Osteocyte (in vitro differentiated cells): Measurements from ENCODE around the gene ANKRD33. TPM values are rescaled to one million over a fixed set of nuclear protein-coding genes. Genes with fewer than 3 reads are reported as not detected.

ENCODE experiments used
- DNase-seq: peaks from one replicate; pipeline ENCODE4 v3.0.0; 2021; ENCODE audit warnings: mixed read lengths; ENCODE audit not compliant: unreplicated experiment; ENCODE audit errors: extremely low spot score
- H3K27ac Mint-ChIP-seq: one replicate; pipeline ENCODE4 v1.8.0; 2021; ENCODE audit warnings: mild to moderate bottlenecking, mixed read lengths; ENCODE audit not compliant: unreplicated experiment
- H3K27me3 Mint-ChIP-seq: one replicate; pipeline ENCODE4 v1.8.0; 2021; ENCODE audit warnings: mixed read lengths; ENCODE audit not compliant: unreplicated experiment
- H3K36me3 Mint-ChIP-seq: one replicate; pipeline ENCODE4 v1.8.0; 2021; ENCODE audit warnings: mixed read lengths; ENCODE audit not compliant: unreplicated experiment
- H3K4me1 Mint-ChIP-seq: one replicate; pipeline ENCODE4 v1.8.0; 2021; ENCODE audit warnings: mixed read lengths; ENCODE audit not compliant: unreplicated experiment
- H3K4me3 Mint-ChIP-seq: one replicate; pipeline ENCODE4 v1.8.0; 2021; ENCODE audit warnings: mild to moderate bottlenecking, moderate library complexity, mixed read lengths; ENCODE audit not compliant: unreplicated experiment
- H3K9me3 Mint-ChIP-seq: one replicate; pipeline ENCODE4 v1.8.0; 2021; ENCODE audit warnings: mixed read lengths; ENCODE audit not compliant: unreplicated experiment
- CTCF ChIP-seq: fragments of 200-600 bp; sonication (generic); IDR thresholded peaks from 2 replicates; pipeline ENCODE4 v1.5.0; 2021; ENCODE audit warnings: antibody characterized with exemption, mild to moderate bottlenecking, moderate library complexity
- long read RNA-seq: library from polyadenylated mRNA; unstranded; transcript quantifications from one replicate; pipeline ENCODE4 v2.0.0, GENCODE V29; 2021
- total RNA-seq: library from RNA; stranded (reverse); gene quantifications from 2 replicates; pipeline ENCODE4 v1.2.1, GENCODE V29; 2021

ANKRD33 gene, protein sequence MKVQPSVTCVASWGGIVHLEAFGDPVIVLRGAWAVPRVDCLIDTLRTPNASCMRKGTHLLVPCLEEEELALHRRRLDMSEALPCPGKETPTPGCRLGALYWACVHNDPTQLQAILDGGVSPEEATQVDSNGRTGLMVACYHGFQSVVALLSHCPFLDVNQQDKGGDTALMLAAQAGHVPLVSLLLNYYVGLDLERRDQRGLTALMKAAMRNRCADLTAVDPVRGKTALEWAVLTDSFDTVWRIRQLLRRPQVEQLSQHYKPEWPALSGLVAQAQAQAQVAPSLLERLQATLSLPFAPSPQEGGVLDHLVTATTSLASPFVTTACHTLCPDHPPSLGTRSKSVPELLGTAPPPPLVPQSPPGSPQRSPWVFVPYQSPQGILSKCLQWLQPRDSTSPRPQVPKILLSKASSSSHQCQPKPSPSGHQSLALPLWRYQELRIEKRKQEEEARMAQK
- total RNA-seq = not detected in 2 replicates
- long read RNA-seq = 0 reads

GRCh38 chr12:51887476-51888315, at the start of gene ANKRD33:
ANKRD33 (plus strand) TSS chr12:51888103; CDS start chr12:51888187, 84 bp downstream.
- no peak for DNase-seq

DNA sequence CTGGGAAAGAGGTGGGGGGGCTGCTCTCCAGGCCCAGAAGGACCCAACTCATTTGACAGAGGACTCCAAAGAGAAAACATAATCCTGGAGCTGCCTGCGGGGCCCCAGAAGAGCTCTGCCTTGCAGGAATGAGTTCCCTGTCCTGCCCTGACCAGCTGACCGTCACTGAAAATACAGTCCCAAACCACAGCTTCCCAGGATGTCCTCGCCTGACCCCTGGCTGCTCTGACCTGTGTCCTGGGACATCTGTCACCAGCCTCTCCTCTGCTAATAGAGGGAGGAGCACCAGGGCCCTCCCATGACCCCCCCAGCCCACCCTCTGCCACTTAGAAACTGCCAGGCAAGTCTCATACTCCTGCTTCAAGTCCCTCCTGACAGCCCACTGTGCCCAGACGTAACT, 49.1 kb upstream of the ANKRD33 start:
- DNase-seq = no peak
- Mint-ChIP-seq H3K4me3 (no peak overlapping the region), H3K9me3 (no peaks in the 10 kb centered on the region), H3K4me1 (no peaks in the 10 kb centered on the region), H3K27me3 (peaks cover 69% of the 10 kb centered on the region), H3K27ac (no peak overlapping the region), H3K36me3 (no peaks in the 10 kb centered on the region)
- TF ChIP-seq CTCF = no peak

More at GRCh38 chr12:51887476-51888315, at the start of gene ANKRD33:
- H3K27me3 Mint-ChIP-seq = no peaks in the 10 kb centered on the region
- H3K4me3 Mint-ChIP-seq = no peak within 1 kb of the TSS
- TF ChIP-seq CTCF = no peak
- no peaks in the 10 kb centered on the region for H3K36me3 Mint-ChIP-seq
- H3K27ac Mint-ChIP-seq = no peak within 1 kb of the TSS
- H3K9me3 Mint-ChIP-seq = no peaks in the 10 kb centered on the region
- peaks cover 8% of the 10 kb centered on the region for H3K4me1 Mint-ChIP-seq

GRCh38 chr12:51839310-51839947, 48.5 kb upstream of the ANKRD33 start:
- Mint-ChIP-seq H3K27me3 (peaks cover 71% of the 10 kb centered on the region), H3K4me3 (no peak overlapping the region), H3K36me3 (no peaks in the 10 kb centered on the region), H3K27ac (no peak overlapping the region), H3K9me3 (no peaks in the 10 kb centered on the region), H3K4me1 (no peaks in the 10 kb centered on the region)
- no peak for TF ChIP-seq CTCF
- DNase-seq = no peak

DNA sequence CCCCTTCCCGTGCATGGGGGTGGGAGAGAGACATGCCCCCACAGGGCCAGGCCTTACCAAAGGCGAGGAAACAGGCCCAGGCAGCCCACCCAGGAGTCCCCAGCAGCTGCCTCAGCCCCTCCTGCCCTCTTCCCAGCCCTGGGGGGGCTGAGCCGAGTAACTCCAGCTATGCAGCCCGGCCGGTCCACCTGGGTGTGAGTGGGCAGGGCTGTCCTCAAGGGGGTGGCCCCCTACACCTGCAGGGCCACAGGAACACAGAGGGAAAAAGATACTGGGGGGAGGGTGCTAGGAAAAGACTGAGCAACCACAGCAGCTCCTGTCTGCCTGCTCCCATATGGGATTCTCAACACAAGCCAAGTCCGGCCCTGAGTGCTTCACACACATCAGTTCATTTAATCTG, 46.9 kb upstream of the ANKRD33 start:
- H3K4me3 Mint-ChIP-seq = no peak overlapping the region
- no peaks in the 10 kb centered on the region for H3K36me3 Mint-ChIP-seq
- H3K9me3 Mint-ChIP-seq = no peaks in the 10 kb centered on the region
- no peak for DNase-seq
- H3K27me3 Mint-ChIP-seq = peaks cover 82% of the 10 kb centered on the region
- no peaks in the 10 kb centered on the region for H3K4me1 Mint-ChIP-seq
- no peak for TF ChIP-seq CTCF
- no peak overlapping the region for H3K27ac Mint-ChIP-seq
